Measurements from ENCODE around the gene XRCC3.

XRCC3 gene

GRCh38 chr14:103738701-103739451, 23.6 kb upstream of the XRCC3 start:
- DNase-seq (ENCODE audit: low read depth, low spot score), result no peak

- no peak for DNase-seq (ENCODE audit: low read depth, low spot score)
Measured at GRCh38 chr14:103738166-103738565, 22.9 kb upstream of the XRCC3 start.

GRCh38 chr14:103737432-103738045, 22.3 kb upstream of the XRCC3 start:
- DNase-seq (ENCODE audit: low read depth, low spot score), result no peak

GRCh38 chr14:103736546-103737431, 21.5 kb upstream of the XRCC3 start:
- DNase-seq (ENCODE audit: low read depth, low spot score), result no peak

GRCh38 chr14:103735815-103736545, 20.7 kb upstream of the XRCC3 start:
- DNase-seq (ENCODE audit: low read depth, low spot score), result no peak

- no peak for DNase-seq (ENCODE audit: low read depth, low spot score)
Measured at GRCh38 chr14:103735439-103735814, 20.2 kb upstream of the XRCC3 start.

GRCh38 chr14:103735022-103735421, 19.8 kb upstream of the XRCC3 start:
- no peak for DNase-seq (ENCODE audit: low read depth, low spot score)

- no peak for DNase-seq (ENCODE audit: low read depth, low spot score)
Measured at GRCh38 chr14:103734081-103734888, 19.0 kb upstream of the XRCC3 start.

GRCh38 chr14:103733651-103734050, 18.4 kb upstream of the XRCC3 start:
- DNase-seq (ENCODE audit: low read depth, low spot score), result no peak

- no peak for DNase-seq (ENCODE audit: low read depth, low spot score)
Measured at GRCh38 chr14:103732868-103733620, 17.8 kb upstream of the XRCC3 start.

GRCh38 chr14:103731916-103732867, 16.9 kb upstream of the XRCC3 start:
- no peak for DNase-seq (ENCODE audit: low read depth, low spot score)

GRCh38 chr14:103731481-103731880, 16.2 kb upstream of the XRCC3 start:
- DNase-seq (ENCODE audit: low read depth, low spot score), result no peak

- no peak for DNase-seq (ENCODE audit: low read depth, low spot score)
Measured at GRCh38 chr14:103730490-103731035, 15.3 kb upstream of the XRCC3 start.

- no peak for DNase-seq (ENCODE audit: low read depth, low spot score)
Measured at GRCh38 chr14:103729496-103730448, 14.5 kb upstream of the XRCC3 start.

- DNase-seq (ENCODE audit: low read depth, low spot score), result no peak
Measured at GRCh38 chr14:103728721-103729120, 13.5 kb upstream of the XRCC3 start.

- DNase-seq (ENCODE audit: low read depth, low spot score), result no peak
Measured at GRCh38 chr14:103728141-103728540, 12.9 kb upstream of the XRCC3 start.

GRCh38 chr14:103727313-103727980, 12.2 kb upstream of the XRCC3 start:
- no peak for DNase-seq (ENCODE audit: low read depth, low spot score)
